GM18858 (cell line): ENCODE data around the gene MLST8.
"Not testable (repeated sequence)": the region's sequence is repeated elsewhere in the genome, so short reads cannot be mapped to it uniquely, and the experiment has no call there.

Experiments
- ATAC-seq: cut with Tn5 transposase; IDR thresholded peaks from one replicate; pipeline ENCODE4 v1.9.1; 2021; ENCODE audit not compliant: unreplicated experiment

The MLST8 gene

GRCh38 chr16:2229632-2230250 is 24.5 kb downstream of the MLST8 start:
- ATAC-seq, result no peak

GRCh38 chr16:2230376-2230775 is 25.1 kb downstream of the MLST8 start:
- no peak for ATAC-seq

- ATAC-seq, result no peak
These were observed 26.0 kb downstream of the MLST8 start for GRCh38 chr16:2231016-2231931.

- ATAC-seq, result no peak
These were observed 27.1 kb downstream of the MLST8 start for GRCh38 chr16:2232094-2232990.

GRCh38 chr16:2233046-2233775 is 28.0 kb downstream of the MLST8 start:
- ATAC-seq, result no peak

- no peak for ATAC-seq
These were observed 28.9 kb downstream of the MLST8 start for GRCh38 chr16:2233872-2234812.

- no peak for ATAC-seq
These were observed 29.5 kb downstream of the MLST8 start for GRCh38 chr16:2234813-2235170.

- ATAC-seq, result no peak
These were observed 30.0 kb downstream of the MLST8 start for GRCh38 chr16:2235234-2235651.

- no peak for ATAC-seq
These were observed 30.6 kb downstream of the MLST8 start for GRCh38 chr16:2235695-2236336.

GRCh38 chr16:2236337-2237101 is 31.3 kb downstream of the MLST8 start, which contains the start of gene DNASE1L2:
DNASE1L2 (plus strand) TSS chr16:2236444; CDS start chr16:2236817, 373 bp downstream.
- ATAC-seq, result no peak

- ATAC-seq, result no peak
These were observed 31.8 kb downstream of the MLST8 start for GRCh38 chr16:2237102-2237482.

GRCh38 chr16:2237493-2238149 is 32.4 kb downstream of the MLST8 start:
- ATAC-seq, result no peak

- ATAC-seq, result no peak
These were observed 33.0 kb downstream of the MLST8 start for GRCh38 chr16:2238150-2238837.

GRCh38 chr16:2238838-2239675 is 33.8 kb downstream of the MLST8 start:
- no peak for ATAC-seq

- not testable (repeated sequence) for ATAC-seq
These were observed 35.1 kb downstream of the MLST8 start for GRCh38 chr16:2240331-2240730.

GRCh38 chr16:2242598-2242997 is 37.3 kb downstream of the MLST8 start:
- no peak for ATAC-seq
